COLO668 (cell line): ENCODE measurements around the gene EYS.

Experiments
- DNase-seq: peaks from one replicate; lab custom pipeline; 2025; ENCODE audit not compliant: unreplicated experiment; lab: John Stamatoyannopoulos, UW

EYS gene

DNA sequence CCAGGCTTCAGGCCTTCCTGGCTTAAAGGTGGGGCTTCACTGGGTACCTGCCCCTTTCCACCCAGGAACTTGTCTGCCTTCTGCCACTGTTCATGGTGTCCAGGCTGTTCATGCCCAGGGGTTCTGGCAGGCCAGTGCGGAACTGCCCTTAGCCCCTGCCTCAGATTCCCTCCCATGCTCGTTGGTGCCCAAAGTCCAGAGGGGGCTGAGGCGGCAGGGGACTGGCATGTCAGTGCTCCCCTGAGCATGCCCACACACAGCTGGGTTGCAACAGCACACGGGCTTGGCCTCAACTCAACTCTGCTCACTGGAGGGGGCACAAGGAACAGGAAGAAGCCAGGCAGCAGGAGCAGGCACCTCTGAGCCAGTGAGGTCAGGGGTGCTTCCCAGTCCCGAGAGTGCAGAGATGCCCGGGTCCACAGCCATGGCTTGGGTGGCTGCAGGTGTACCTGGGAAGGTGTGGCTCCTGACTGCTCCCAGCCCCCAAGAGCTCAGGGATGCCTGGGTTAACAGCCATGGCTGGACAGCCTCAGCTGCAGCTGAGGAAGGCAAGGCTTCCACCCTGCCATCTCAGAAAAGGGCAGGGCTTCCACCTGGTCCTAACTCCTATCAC is 845.9 kb downstream of the EYS start:
- no peak for DNase-seq

DNA sequence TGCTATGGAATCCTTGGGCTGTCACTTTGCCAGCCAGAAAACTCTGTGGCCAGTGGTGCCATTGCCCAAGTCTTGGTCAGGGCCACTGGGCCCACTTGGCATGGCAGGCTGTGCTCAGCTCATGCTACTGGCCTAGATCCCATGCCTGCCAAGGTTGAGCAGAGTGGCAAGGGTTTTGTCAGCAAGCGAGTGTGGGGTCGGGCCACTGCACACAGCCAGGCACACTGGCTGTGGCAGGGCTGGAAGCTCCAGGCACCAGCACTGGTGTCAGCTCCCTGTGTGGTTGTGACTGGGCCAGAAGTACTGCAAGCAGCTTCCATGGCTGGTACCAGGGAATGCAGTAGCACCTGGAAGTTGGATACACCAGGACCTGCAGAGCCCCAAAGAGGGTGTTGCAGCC is 846.8 kb downstream of the EYS start:
- no peak for DNase-seq

GRCh38 chr6:64850121-64850520 is 856.9 kb downstream of the EYS start:
- no peak for DNase-seq

- DNase-seq = no peak
Observed at GRCh38 chr6:64848467-64848866, 858.6 kb downstream of the EYS start.

- DNase-seq = no peak
Observed at GRCh38 chr6:64847396-64847795, 859.6 kb downstream of the EYS start.

DNA sequence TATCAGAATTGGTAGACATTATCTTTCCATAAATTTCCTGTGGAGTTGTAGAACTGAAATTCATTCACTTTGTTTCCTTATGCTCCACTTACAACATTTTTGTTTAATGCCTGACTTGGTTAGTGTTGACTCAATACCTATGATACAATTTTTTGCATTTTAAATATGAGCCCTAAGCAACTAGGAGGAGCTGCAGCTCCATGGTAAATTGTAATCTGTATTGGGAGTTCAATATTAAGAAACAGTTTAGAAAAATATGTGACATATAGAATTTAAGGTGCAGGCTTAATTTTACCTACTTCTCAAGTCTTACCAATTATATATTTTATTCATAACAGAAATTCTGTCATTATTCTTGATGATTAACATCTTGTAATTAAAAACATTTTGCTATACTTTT is 868.3 kb downstream of the EYS start:
- DNase-seq = no peak

- no peak for DNase-seq
Observed at GRCh38 chr6:64831680-64832079, 875.3 kb downstream of the EYS start.

- no peak for DNase-seq
Observed at GRCh38 chr6:64817525-64817924, 889.5 kb downstream of the EYS start.

DNA sequence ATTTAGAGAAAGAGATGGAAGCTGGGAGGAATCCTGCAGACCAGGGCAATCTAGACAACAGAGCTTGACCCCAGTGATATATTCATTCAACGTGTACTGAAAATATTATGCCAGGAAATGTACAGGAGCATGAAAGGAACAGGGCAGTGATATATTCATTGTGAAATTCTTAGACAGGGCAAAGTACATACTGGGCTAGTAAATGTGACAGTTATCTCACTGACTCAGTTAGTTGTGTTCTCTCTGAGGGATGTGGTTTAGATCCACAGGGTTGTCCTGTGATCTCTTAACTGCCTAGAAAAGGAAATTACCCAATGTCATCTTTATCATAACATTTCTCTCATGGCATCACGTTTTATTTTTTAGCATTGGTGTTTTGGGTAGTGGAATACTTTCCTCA is 891.3 kb downstream of the EYS start:
- DNase-seq = no peak

GRCh38 chr6:64812138-64812537 is 894.9 kb downstream of the EYS start:
- DNase-seq = no peak

- DNase-seq = no peak
Observed at GRCh38 chr6:64811119-64811518, 895.9 kb downstream of the EYS start.

GRCh38 chr6:64807785-64808184 is 899.2 kb downstream of the EYS start:
- DNase-seq = no peak

- no peak for DNase-seq
Observed at GRCh38 chr6:64803470-64804166, 903.4 kb downstream of the EYS start.

DNA sequence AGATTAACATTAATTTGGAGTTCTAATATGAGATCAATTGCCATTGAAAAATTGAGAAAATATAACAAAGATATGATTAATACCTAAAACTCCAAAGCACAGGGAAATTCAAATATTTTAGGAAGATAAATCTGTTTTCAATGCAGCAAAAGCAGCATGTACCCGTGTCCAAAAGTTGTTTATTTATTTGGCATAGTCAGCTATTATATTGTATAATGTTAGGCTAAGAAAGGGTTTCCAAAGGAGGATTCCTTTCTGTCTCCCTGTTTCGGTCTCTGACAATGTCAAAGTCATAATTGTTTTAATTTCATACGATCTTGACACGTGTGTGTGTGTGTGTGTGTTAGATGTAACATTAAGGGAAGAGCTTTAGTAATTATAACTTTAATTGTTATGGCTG is 914.5 kb downstream of the EYS start:
- DNase-seq = no peak

DNA sequence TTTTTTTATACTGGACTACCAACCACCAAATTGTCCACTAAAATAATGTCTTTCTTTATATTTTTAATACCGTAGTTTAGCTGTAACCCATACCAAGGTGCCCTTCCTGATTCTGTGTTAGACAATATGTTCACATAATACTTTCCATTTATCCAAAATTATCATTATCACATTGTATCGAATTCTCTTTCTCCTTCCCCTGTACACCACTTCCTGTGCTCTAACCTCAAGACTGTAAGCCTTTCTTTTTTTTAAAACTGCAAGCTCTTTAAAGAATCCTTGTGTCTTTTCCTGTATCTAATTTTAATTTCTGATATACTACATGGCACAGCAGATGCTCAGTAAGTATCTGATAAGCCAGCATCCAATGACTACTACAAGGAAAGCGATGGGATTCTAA is 917.5 kb downstream of the EYS start:
- DNase-seq = no peak

GRCh38 chr6:64786736-64787135 is 920.3 kb downstream of the EYS start:
- DNase-seq = no peak

- DNase-seq = no peak
Observed at GRCh38 chr6:64782877-64783276, 924.1 kb downstream of the EYS start.

DNA sequence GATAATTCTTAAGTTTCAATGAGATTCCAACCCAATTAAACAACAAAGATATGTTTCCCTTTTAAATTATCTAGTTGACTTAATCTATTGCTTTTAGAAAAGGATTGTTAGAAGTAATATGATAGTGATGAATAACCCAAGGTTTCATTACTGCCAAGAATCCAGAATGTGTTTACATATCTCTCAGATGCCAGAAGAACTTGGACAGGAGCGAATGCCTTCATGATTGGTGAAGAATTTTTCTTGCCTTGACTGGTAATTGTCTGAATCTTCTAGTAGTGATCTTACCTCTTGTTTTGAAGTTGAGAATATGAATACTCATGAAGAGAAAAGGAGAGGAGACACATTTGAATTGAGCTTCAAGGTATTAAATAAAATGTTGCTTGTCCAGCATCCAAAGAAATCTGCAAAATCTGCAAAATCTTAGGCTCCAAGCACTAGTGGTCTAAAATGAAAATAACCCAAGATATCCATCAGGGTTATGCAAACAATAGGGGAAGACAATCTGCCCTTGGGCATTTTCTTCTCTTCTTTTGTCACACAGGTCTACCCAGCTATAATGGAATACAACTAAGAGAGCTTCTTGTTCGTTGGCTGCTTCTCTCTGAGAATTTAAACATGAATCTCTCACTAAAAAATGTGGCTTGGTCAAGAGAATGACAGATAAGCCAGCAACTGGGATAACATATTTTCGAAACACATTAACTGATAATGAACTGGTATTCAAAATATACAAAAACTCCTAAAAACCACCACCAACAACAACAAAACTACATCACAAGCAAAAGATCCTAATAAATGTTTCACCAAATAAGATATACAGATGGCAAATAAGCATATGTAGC is 928.9 kb downstream of the EYS start:
- no peak for DNase-seq

DNA sequence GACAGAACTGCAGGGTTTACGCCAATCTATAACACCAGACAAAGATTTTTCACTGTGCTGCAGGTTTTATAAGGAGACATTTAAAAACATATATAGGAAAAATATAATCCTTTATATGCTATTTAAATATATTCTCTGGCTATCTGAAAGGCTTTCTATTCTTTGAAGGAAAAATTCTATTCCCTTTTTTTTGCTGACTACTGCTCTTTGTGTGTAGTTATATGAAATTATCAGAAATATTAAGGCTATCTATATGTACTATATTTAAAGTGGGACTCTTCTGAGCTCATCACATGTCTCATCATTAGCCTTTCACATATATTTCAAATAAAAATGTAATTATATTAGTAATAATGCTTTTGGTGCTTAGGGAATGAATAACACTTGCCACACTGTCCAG is 930.7 kb downstream of the EYS start:
- no peak for DNase-seq

DNA sequence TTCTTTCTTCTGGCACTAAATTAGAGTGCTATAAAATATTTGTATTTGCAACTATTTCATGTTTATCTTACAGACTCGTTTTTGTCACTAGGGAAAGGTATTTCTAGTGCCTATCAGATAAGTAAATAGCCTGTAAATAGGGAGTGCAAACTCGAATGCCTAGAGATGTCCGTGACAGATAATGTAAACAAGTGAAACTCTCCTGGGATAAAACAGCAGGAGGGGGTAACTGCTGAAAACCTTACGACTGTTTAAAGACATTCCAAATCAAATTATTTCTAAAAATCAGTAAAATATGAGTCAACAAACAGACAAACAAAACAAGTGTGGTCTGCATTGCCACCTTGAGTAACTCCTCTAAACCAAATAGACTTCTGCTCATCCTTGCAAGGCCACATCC is 932.1 kb downstream of the EYS start:
- no peak for DNase-seq

- no peak for DNase-seq
Observed at GRCh38 chr6:64750910-64751309, 956.1 kb downstream of the EYS start.

DNA sequence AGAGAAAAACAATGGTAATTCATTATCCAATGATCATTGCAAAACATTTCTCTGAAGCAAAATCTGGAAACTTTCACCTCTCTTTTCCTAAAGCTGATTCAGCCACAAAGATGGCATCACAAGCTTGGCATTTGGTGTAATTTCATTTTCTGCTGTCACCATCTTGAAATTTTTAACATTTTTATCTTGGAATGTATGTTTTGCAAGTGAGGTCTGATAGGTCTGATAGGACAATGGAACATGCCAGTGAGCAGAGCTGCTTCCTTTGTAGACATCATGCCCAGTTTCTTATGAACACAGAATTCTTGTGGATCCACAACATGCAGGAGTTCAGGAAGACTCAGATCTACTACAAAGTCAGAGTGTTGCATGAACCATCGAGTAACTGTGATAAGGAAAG is 969.6 kb downstream of the EYS start:
- DNase-seq = no peak
